Osteoblast (primary cell): ENCODE results near the gene CHCHD3. TPM values are rescaled to one million over a fixed set of nuclear protein-coding genes. Genes with fewer than 3 reads are reported as not detected.

Experiments
- DNase-seq: peaks from one replicate; pipeline ENCODE4 v3.0.0; 2011; ENCODE audit warnings: low spot score, mixed read lengths; ENCODE audit not compliant: insufficient read length; ENCODE audit errors: missing footprints
- H2AFZ ChIP-seq: 2 replicates; pipeline ENCODE4 v1.6.0; 2011; ENCODE audit warnings: mild to moderate bottlenecking, low read length
- H3K27ac ChIP-seq: 2 replicates; pipeline ENCODE4 v1.5.1; 2011; ENCODE audit warnings: mild to moderate bottlenecking, low read depth, low read length, moderate library complexity
- H3K27me3 ChIP-seq: 2 replicates; pipeline ENCODE4 v1.6.0; 2012; ENCODE audit warnings: mild to moderate bottlenecking, control low read depth, inconsistent platforms, low read length, moderate library complexity; ENCODE audit not compliant: insufficient read depth
- H3K36me3 ChIP-seq: 2 replicates; pipeline ENCODE4 v1.5.1; 2011; ENCODE audit warnings: mild to moderate bottlenecking, low read length, control low read depth, moderate library complexity; ENCODE audit not compliant: insufficient read depth
- H3K4me1 ChIP-seq: 2 replicates; pipeline ENCODE4 v1.5.1; 2011; ENCODE audit warnings: mild to moderate bottlenecking, low read length, control low read depth, moderate library complexity; ENCODE audit not compliant: insufficient read depth
- H3K4me2 ChIP-seq: 2 replicates; pipeline ENCODE4 v1.6.0; 2011; ENCODE audit warnings: mild to moderate bottlenecking, low read length; ENCODE audit not compliant: insufficient read depth
- H3K4me3 ChIP-seq: fragments of 200-600 bp; sonication (generic); 3 replicates; pipeline ENCODE4 v1.5.1; 2012; ENCODE audit warnings: mild to moderate bottlenecking, low read length, inconsistent platforms; ENCODE audit not compliant: insufficient read depth
- H3K79me2 ChIP-seq: 2 replicates; pipeline ENCODE4 v1.6.0; 2012; ENCODE audit warnings: mild to moderate bottlenecking, low read length, control low read depth, inconsistent platforms; ENCODE audit not compliant: insufficient read depth
- H3K9me3 ChIP-seq: 2 replicates; pipeline ENCODE4 v1.5.1; 2011; ENCODE audit warnings: low read depth, low read length, control low read depth
- H4K20me1 ChIP-seq: 2 replicates; pipeline ENCODE4 v1.6.0; 2012; ENCODE audit warnings: mild to moderate bottlenecking, low read length, control low read depth; ENCODE audit not compliant: insufficient read depth
- CTCF ChIP-seq: IDR thresholded peaks from 2 replicates; pipeline ENCODE4 v1.5.1; 2011; ENCODE audit warnings: mild to moderate bottlenecking, low read depth, low read length, moderate library complexity; ENCODE audit errors: extremely low read depth
- total RNA-seq: library from RNA; depleted of rRNA; stranded (reverse); fragments of >200 nt; gene quantifications from 2 replicates; pipeline ENCODE4 v1.2.3, GENCODE V29; 2012

CHCHD3 gene
- total RNA-seq, 1 donor, result 89.8 TPM

DNA sequence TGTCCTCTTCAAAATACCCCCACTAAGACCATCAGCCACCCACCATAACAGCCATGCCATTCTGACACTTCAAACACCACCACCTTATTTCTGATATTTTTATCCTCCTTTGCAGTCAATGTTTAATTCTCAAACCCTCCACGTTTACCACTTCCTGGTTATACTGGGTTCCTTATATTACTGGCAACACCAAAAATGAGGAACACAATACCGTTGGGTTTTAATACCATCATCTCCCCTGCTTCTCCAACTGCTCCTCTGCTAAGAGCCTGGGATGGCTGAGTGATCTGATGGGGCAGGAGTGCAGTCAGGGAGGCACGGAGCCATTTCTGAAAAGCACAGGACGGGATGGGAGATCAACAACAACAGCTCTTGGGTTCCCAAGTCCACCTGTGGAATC is 140.5 kb downstream of the CHCHD3 start:
- H3K4me1 ChIP-seq, result peaks cover 3% of the 10 kb centered on the region
- H3K79me2 ChIP-seq, result peaks cover 2% of the 10 kb centered on the region
- no peaks in the 10 kb centered on the region for H3K27me3 ChIP-seq
- no peak for TF ChIP-seq CTCF
- no peak overlapping the region for H2AFZ ChIP-seq
- H3K36me3 ChIP-seq, result no peaks in the 10 kb centered on the region
- no peaks in the 10 kb centered on the region for H3K9me3 ChIP-seq
- no peak overlapping the region for H3K27ac ChIP-seq
- no peaks in the 10 kb centered on the region for H4K20me1 ChIP-seq
- H3K4me3 ChIP-seq, result no peak overlapping the region
- DNase-seq, result no peak
- H3K4me2 ChIP-seq, result no peak overlapping the region

- peaks cover 6% of the 10 kb centered on the region for H3K79me2 ChIP-seq
- peaks cover 3% of the 10 kb centered on the region for H4K20me1 ChIP-seq
- H3K27me3 ChIP-seq, result no peaks in the 10 kb centered on the region
- no peak overlapping the region for H3K27ac ChIP-seq
- no peak overlapping the region for H3K4me2 ChIP-seq
- H3K9me3 ChIP-seq, result no peaks in the 10 kb centered on the region
- no peaks in the 10 kb centered on the region for H3K36me3 ChIP-seq
- no peak overlapping the region for H3K4me3 ChIP-seq
- no peak for DNase-seq
- peaks cover 3% of the 10 kb centered on the region for H3K4me1 ChIP-seq
- TF ChIP-seq CTCF, result no peak
- H2AFZ ChIP-seq, result no peak overlapping the region
Measured at GRCh38 chr7:132940084-132940483, 141.8 kb downstream of the CHCHD3 start.

DNA sequence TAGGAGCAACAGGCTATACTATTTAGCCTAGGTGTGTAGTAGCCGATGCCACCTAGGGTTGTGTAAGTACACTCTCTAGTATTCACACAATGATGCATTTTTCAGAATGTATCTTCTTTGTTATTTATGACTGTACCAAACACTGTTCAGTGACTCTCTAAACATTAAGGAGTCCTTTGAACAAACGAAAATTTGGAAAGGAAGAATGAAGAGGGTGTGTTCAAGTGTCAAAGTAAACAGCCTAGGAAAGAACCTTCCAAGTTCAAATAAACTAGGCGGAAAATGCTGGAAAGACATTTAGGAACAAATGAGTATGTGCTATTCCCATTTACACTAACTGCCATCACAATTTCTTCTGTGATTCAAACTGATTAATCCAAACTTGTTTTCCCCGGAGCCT is 142.4 kb downstream of the CHCHD3 start:
- peaks cover 3% of the 10 kb centered on the region for H3K4me1 ChIP-seq
- H4K20me1 ChIP-seq, result peaks cover 3% of the 10 kb centered on the region
- no peaks in the 10 kb centered on the region for H3K27me3 ChIP-seq
- H3K36me3 ChIP-seq, result no peaks in the 10 kb centered on the region
- no peak overlapping the region for H3K27ac ChIP-seq
- no peaks in the 10 kb centered on the region for H3K9me3 ChIP-seq
- H3K4me2 ChIP-seq, result no peak overlapping the region
- H2AFZ ChIP-seq, result no peak overlapping the region
- H3K79me2 ChIP-seq, result peaks cover 6% of the 10 kb centered on the region
- no peak for DNase-seq
- TF ChIP-seq CTCF, result no peak
- no peak overlapping the region for H3K4me3 ChIP-seq

DNA sequence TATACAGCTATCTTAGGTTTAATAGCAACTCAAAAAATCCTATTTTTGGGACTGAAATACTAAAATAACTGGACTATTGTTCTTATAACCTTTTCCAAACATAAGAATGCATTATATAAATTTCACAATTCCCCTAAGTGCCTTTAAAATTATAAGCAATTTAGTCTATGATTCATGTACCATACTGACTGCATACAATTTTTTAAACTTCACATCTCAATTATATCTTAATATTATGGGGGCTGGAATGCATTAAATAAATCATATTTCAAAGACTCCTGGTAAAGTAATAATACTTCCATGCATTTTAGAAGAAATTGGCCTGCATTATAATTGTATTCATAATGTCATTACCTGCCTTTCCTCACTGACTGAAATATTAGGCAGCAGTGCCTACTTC is 144.6 kb downstream of the CHCHD3 start:
- no peaks in the 10 kb centered on the region for H3K27me3 ChIP-seq
- H3K4me3 ChIP-seq, result no peak overlapping the region
- H3K9me3 ChIP-seq, result no peaks in the 10 kb centered on the region
- TF ChIP-seq CTCF, result no peak
- no peak overlapping the region for H3K27ac ChIP-seq
- H3K79me2 ChIP-seq, result peaks cover 6% of the 10 kb centered on the region
- no peaks in the 10 kb centered on the region for H3K36me3 ChIP-seq
- H3K4me1 ChIP-seq, result peaks cover 16% of the 10 kb centered on the region
- H3K4me2 ChIP-seq, result no peak overlapping the region
- no peak for DNase-seq
- H2AFZ ChIP-seq, result no peak overlapping the region
- peaks cover 6% of the 10 kb centered on the region for H4K20me1 ChIP-seq
